Kidney (tissue), 14 donors: ENCODE measurements around the gene NUTF2. TPM values are rescaled to one million over a fixed set of nuclear protein-coding genes. Genes with fewer than 3 reads are reported as not detected.
A peak's percentile ranks its signal among the peaks of the same experiment; 100 is the strongest.

Source experiments
- DNase-seq, 5 donors: peaks; one replicate each; pipeline ENCODE4 v3.0.0-alpha.2; 2013 to 2020
- FAIRE-seq: peaks from 2 replicates; lab custom pipeline; 2012; peaks lifted over from hg19 to GRCh38; lab: Jason Lieb, UNC
- H3K27ac ChIP-seq, 2 donors: one replicate each; pipeline ENCODE4 v1.7.0; 2013; ENCODE audit warnings: low read depth in 2 of 2, low read length in 2 of 2, inconsistent platforms in 1 of 2
- H3K27me3 ChIP-seq: one replicate; pipeline ENCODE4 v1.7.1; 2013; ENCODE audit warnings: low read length, inconsistent platforms; ENCODE audit not compliant: control insufficient read depth, insufficient read depth
- H3K36me3 ChIP-seq, 3 donors: one replicate each; pipeline versions ENCODE4 v1.7.0 to v1.7.1; 2013; ENCODE audit warnings: low read length in 3 of 3, control low read depth in 1 of 3, inconsistent platforms in 1 of 3; ENCODE audit not compliant: insufficient read depth in 3 of 3, control insufficient read depth in 2 of 3
- H3K4me1 ChIP-seq, 3 donors: one replicate each; pipeline versions ENCODE4 v1.7.0 to v1.7.1; 2013; ENCODE audit warnings: low read length in 3 of 3, inconsistent platforms in 1 of 3, low read depth in 1 of 3; ENCODE audit not compliant: control insufficient read depth in 2 of 3, insufficient read depth in 2 of 3
- H3K4me3 ChIP-seq, 3 donors: one replicate each; pipeline versions ENCODE4 v1.7.0 to v1.8.1; 2013; ENCODE audit warnings: low read length in 3 of 3, control low read depth in 1 of 3, inconsistent platforms in 1 of 3
- H3K9ac ChIP-seq, 3 donors: one replicate each; pipeline versions ENCODE4 v1.7.0 to v1.7.1; 2013; ENCODE audit warnings: low read length in 3 of 3, control low read depth in 1 of 3, inconsistent platforms in 1 of 3
- H3K9me3 ChIP-seq, 3 donors: one replicate each; pipeline versions ENCODE4 v1.7.0 to v1.7.1; 2013; ENCODE audit warnings: low read length in 3 of 3, control low read depth in 1 of 3, inconsistent platforms in 1 of 3; ENCODE audit not compliant: control insufficient read depth in 2 of 3, insufficient read depth in 1 of 3
- CTCF ChIP-seq: IDR thresholded peaks from 3 replicates; pipeline ENCODE4 v1.5.1; 2012; ENCODE audit warnings: mild to moderate bottlenecking, moderate library complexity, borderline replicate concordance; ENCODE audit not compliant: insufficient read depth; ENCODE audit errors: extremely low read depth
- intact Hi-C: fragments of 100-400 bp; cut with DNase I; formaldehyde crosslinking; loops from one replicate; pipeline ENCODE4 v1.11.1; 2022
- polyA plus RNA-seq: library from polyadenylated mRNA; stranded (reverse); fragments of 350-450 nt; fragmentation: Illumina TruSeq; extraction: RNeasy Lipid Tissue Mini Kit (QIAGEN cat#74804); gene quantifications from one replicate; pipeline ENCODE4 v1.2.3, GENCODE V29; 2014; ENCODE audit warnings: low read depth, low replicate concordance; ENCODE audit not compliant: insufficient read depth
- total RNA-seq: library from RNA; stranded (reverse); fragmentation: NEBNext Ultra II Directional; extraction: Animal tissue kit (Norgen Biotek cat#: 25700); gene quantifications from one replicate; pipeline ENCODE4 v1.2.1, GENCODE V29; 2021
- donor health status: control.
- donor health status: control.
- donor health status: control.
- donor health status: control.
- donor health status: control.
- donor health status: DM: yes; HTN: yes; CAD: no.
- donor health status: Normal renal cell carcinoma (clear cell type).

The NUTF2 gene
- total and polyA plus RNA-seq, 2 donors from 2014 or later = 76.4 to 107 TPM

GRCh38 chr16:67872131-67872630 is 25.4 kb downstream of the NUTF2 start:
- Histone ChIP-seq H3K9me3 (no peaks in the 10 kb centered on the region), H3K36me3 (peaks cover 8 to 15% (median 12%) of the 10 kb centered on the region in 3 donors), H3K4me3 (peak overlapping the region in 2 of 3 donors; percentile 88 to 91), H3K4me1 (peaks cover 0 to 30% (median 11%) of the 10 kb centered on the region in 3 donors), H3K9ac (peak overlapping the region in 2 of 3 donors; percentile 67 to 94), H3K27me3 (no peaks in the 10 kb centered on the region), H3K27ac (peak overlapping the region; percentile 38 to 70)
- intact Hi-C loops = no loop called here
- FAIRE-seq (no peak), DNase-seq (no peak)
- no peak for TF ChIP-seq CTCF

GRCh38 chr16:67872631-67873434 is 26.1 kb downstream of the NUTF2 start, which contains the start of gene EDC4:
Gene EDC4 (plus strand): TSS chr16:67873052. CDS start chr16:67873262, 210 bp downstream.
- no peak for FAIRE-seq
- Histone ChIP-seq H3K27ac (peak within 1 kb of the TSS; percentile 38 to 70), H3K9me3 (no peaks in the 10 kb centered on the region), H3K27me3 (no peaks in the 10 kb centered on the region), H3K4me3 (peak within 1 kb of the TSS; percentile 60 to 91 (median 88)), H3K36me3 (peaks cover 6 to 20% (median 18%) of the 10 kb centered on the region in 3 donors), H3K9ac (peak within 1 kb of the TSS; percentile 28 to 94 (median 67)), H3K4me1 (peaks cover 0 to 30% (median 11%) of the 10 kb centered on the region in 3 donors)
- intact Hi-C loops = no loop called here
- peak; percentile 74 to 95 (median 83) for DNase-seq
- no peak for TF ChIP-seq CTCF

GRCh38 chr16:67873435-67874370 is 27.0 kb downstream of the NUTF2 start:
- FAIRE-seq = no peak
- TF ChIP-seq CTCF = no peak
- intact Hi-C loops = no loop called here
- Histone ChIP-seq H3K9me3 (no peaks in the 10 kb centered on the region), H3K4me3 (peak overlapping the region; percentile 60 to 91 (median 88)), H3K9ac (peak overlapping the region; percentile 26 to 94 (median 61)), H3K27me3 (no peaks in the 10 kb centered on the region), H3K4me1 (peaks cover 0 to 30% (median 11%) of the 10 kb centered on the region in 3 donors), H3K36me3 (peaks cover 6 to 27% (median 26%) of the 10 kb centered on the region in 3 donors), H3K27ac (peak overlapping the region in 1 of 2 donors; percentile 38)
- peak in 1 of 5 donors; percentile 13 for DNase-seq
